IPS-11a (cell line): ENCODE results near the gene FBXO36.
"Not testable (repeated sequence)": the region's sequence is repeated elsewhere in the genome, so short reads cannot be mapped to it uniquely, and the experiment has no call there.

ENCODE experiments used
- H3K4me3 ChIP-seq: one replicate; pipeline ENCODE4 v1.5.1; 2013; ENCODE audit warnings: low read depth, low read length, control low read depth

FBXO36 gene

GRCh38 chr2:229910147-229910831 lies 12.0 kb upstream of the FBXO36 start:
- H3K4me3 ChIP-seq = no peak overlapping the region

GRCh38 chr2:229910832-229911412 lies 11.4 kb upstream of the FBXO36 start:
- no peak overlapping the region for H3K4me3 ChIP-seq

- H3K4me3 ChIP-seq = no peak overlapping the region
Measured at GRCh38 chr2:229914171-229914570, 8.1 kb upstream of the FBXO36 start.

- H3K4me3 ChIP-seq = no peak overlapping the region
Measured at GRCh38 chr2:229917793-229918192, 4.5 kb upstream of the FBXO36 start.

GRCh38 chr2:229920011-229920641 lies 2.2 kb upstream of the FBXO36 start:
- H3K4me3 ChIP-seq = peak overlapping the region; percentile 90

GRCh38 chr2:229921101-229921891 lies 1.0 kb upstream of the FBXO36 start:
- H3K4me3 ChIP-seq = peak overlapping the region; percentile 90

GRCh38 chr2:229921892-229922448 lies 333 bp upstream of the FBXO36 start, which contains the start of gene TRIP12:
Gene TRIP12, minus strand, starts transcription at chr2:229922009. Its CDS starts 41,930 bp downstream, at chr2:229880079.
- peak within 1 kb of the TSS; percentile 90 for H3K4me3 ChIP-seq

- H3K4me3 ChIP-seq = not testable (repeated sequence)
Measured at GRCh38 chr2:229924541-229924940, 2.2 kb downstream of the FBXO36 start.

- no peak overlapping the region for H3K4me3 ChIP-seq
Measured at GRCh38 chr2:229925201-229925600, 2.9 kb downstream of the FBXO36 start.

- H3K4me3 ChIP-seq = no peak overlapping the region
Measured at GRCh38 chr2:229927817-229928321, 5.6 kb downstream of the FBXO36 start.

- H3K4me3 ChIP-seq = no peak overlapping the region
Measured at GRCh38 chr2:229930656-229931055, 8.4 kb downstream of the FBXO36 start.

- no peak overlapping the region for H3K4me3 ChIP-seq
Measured at GRCh38 chr2:229931241-229931640, 8.9 kb downstream of the FBXO36 start.

- H3K4me3 ChIP-seq = no peak overlapping the region
Measured at GRCh38 chr2:229937537-229937936, 15.2 kb downstream of the FBXO36 start.

GRCh38 chr2:229942671-229943070 lies 20.4 kb downstream of the FBXO36 start:
- no peak overlapping the region for H3K4me3 ChIP-seq

GRCh38 chr2:229943171-229943570 lies 20.9 kb downstream of the FBXO36 start:
- no peak overlapping the region for H3K4me3 ChIP-seq

GRCh38 chr2:229943770-229944449 lies 21.6 kb downstream of the FBXO36 start:
- no peak overlapping the region for H3K4me3 ChIP-seq

GRCh38 chr2:229945975-229946374 lies 23.7 kb downstream of the FBXO36 start:
- no peak overlapping the region for H3K4me3 ChIP-seq

- no peak overlapping the region for H3K4me3 ChIP-seq
Measured at GRCh38 chr2:229947544-229947943, 25.2 kb downstream of the FBXO36 start.

GRCh38 chr2:229952256-229952835 lies 30.0 kb downstream of the FBXO36 start:
- no peak overlapping the region for H3K4me3 ChIP-seq

- no peak overlapping the region for H3K4me3 ChIP-seq
Measured at GRCh38 chr2:229955663-229956062, 33.4 kb downstream of the FBXO36 start.
